NCI-H2196 treated with DMSO at 0.1 percent for 48 hours (cell line): ENCODE results near the gene SERPINA12.
"Not testable (repeated sequence)": the region's sequence is repeated elsewhere in the genome, so short reads cannot be mapped to it uniquely, and the experiment has no call there.

Experiments
- DNase-seq: peaks from one replicate; lab custom pipeline; 2025; ENCODE audit not compliant: unreplicated experiment; lab: John Stamatoyannopoulos, UW

SERPINA12 gene

DNA sequence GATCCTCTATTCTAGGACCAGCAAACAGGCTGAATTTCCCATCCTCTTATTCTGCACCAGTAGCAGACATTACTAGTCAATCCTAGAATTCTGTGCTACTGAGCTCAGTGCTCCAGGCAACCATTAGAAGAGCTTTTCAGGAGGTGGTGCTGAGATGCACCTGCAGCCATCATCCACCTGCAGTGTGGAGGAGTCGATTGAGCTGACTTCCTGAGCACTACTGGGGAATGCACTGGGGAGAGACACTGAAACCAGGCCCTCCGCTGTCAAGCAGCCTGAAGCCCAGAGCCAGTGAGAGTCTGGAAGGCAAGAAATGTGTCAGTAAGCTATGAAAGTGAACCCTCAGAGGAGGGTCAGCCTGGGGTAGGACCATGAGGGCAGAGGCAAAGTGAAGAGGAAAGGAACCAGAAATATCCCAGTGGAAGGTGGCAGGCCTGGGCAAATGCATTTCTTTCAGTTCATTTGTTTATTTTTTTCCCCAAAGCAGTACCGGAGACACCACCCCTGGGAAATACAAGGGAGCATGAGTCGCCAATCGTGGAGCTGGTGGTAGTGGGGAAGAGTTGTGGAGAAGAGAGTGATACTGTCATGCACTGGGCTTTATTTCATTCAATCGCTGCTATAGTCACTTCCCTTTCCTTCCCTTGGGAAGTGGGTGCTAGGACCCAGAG is 28.9 kb upstream of the SERPINA12 start:
- DNase-seq: no peak

DNA sequence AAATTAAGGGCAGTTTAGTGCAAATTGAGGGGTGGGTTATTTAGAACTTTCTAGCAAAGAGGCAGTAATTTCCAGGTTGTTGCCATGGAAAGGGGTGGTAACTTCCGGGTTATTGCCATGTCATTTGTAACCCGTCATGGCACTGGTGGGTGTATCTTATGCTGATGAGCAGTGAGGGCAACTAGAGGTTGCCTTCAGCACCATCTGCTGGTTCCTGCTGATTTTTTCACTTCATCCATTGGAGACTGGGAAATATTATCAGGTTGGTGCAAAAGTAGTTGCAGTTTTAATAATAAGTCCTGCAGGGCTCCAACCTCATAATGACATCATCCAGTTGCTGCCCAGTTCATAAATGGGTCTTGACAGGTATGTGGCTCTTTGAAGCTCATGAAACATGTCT is 27.6 kb upstream of the SERPINA12 start:
- DNase-seq: no peak

DNA sequence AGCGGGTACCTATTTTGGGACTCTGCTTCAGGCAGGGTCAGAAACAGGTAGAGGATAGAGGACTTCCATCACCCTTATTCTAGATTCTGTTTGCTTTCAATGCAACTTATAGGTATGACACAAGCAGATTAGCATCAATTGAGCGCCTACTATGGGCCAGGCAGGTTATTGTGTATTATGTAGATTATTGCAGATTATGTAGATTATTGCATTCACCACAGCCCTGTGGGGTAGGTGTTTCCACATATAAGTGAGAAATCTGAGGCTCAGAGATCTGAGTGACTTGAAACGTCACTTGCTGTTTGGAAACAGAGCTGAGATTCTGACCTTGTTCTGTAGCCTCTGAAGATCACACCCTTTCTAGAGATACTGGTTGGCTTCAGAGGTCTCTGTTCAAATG is 26.2 kb upstream of the SERPINA12 start:
- no peak for DNase-seq

- DNase-seq: no peak
Measured at GRCh38 chr14:94532447-94532846, 23.2 kb upstream of the SERPINA12 start.

DNA sequence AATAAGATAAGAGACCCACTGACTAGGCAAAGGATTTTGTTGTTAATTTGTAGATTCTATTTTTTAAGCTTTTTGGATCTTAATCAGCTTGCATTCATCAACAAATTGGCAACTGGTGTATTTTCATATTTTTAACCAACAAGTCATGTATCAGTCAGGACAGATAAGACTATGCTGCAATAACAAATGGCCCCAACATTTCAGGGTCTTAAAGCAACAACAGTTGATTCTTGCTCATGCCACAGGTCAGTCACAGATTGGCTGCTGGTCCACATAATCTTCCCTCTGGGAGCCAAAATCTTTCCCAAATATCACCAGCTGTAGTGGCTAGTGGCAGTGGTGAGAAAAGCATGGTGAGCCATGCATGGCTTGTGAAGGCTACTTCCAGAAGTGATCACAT is 21.9 kb upstream of the SERPINA12 start:
- DNase-seq: no peak

DNA sequence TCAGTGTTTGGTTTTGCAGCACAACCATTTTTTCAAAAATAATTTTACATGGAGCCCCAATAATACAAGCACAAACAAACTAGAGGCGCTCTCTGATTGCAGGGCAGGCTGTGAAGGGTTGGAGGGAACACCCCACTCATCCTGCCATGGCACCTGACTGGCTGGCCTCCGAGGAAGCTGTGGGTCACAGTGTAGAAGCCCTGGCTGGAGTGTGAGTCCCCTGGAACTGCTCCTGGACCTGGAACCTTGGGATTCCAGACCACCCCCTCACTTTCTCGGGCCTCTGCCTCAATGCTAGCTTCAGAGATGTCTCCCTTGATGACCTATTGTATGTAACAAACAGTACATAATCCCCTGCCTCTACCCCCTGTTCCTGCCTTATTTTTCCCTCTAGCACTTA is 14.8 kb upstream of the SERPINA12 start:
- no peak for DNase-seq

DNA sequence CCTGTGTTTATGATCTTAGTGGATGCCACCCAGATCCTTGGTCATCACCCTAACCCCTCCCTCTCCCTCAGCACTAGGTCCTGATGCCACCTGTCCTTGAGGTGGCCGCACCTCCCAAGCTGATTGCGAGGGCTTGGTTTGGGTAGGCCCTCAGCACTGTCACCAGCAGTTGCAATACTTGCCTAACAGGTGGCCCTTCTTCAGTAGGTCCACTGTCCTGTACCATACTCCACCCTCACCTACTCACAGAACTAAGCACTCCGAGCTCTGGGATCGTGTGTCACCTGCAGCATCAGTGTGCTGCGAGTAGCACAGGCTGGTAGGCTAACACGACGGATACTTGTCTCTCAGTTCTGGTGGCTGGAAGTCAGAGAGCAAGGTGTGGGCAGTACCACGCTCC is 14.0 kb upstream of the SERPINA12 start:
- no peak for DNase-seq

- DNase-seq: no peak
Measured at GRCh38 chr14:94522115-94522724, 13.0 kb upstream of the SERPINA12 start.

DNA sequence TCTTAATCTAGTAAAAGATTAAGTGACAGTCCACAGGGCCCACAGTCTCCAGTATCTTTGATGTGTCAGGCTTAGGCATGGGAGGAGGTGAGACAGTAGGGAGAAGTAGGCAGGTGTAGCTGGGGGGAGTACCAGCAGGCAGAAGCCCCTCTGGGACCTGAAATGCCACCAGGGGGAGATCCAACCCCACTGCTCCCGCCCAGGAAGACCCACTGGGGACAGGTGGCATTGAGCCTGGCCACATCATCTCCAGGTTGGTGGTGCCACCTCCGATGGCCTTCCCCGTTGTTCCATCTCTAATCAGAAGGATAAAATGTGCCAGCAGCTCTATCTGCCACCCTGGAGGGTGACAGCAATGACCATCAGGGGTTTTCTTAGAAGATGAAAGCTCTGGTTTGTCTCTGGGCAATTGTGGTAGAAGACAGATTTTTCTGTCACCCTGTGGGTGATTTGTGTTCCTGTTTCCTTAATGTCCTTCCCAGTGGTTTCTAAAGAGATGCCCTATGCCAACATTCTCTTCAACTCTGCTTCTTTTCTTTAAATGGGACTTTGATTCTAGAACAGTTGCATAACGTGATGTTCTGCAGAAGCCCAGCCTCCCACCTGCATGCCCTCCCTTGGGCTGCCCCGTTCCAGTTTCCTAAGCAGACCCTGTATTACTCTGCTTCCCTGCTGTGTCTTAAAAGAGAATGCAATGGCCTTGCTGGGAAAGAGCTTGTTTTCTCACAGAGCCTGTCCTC is 12.3 kb upstream of the SERPINA12 start:
- DNase-seq: no peak

GRCh38 chr14:94517641-94518257 is 8.5 kb upstream of the SERPINA12 start:
- no peak for DNase-seq

DNA sequence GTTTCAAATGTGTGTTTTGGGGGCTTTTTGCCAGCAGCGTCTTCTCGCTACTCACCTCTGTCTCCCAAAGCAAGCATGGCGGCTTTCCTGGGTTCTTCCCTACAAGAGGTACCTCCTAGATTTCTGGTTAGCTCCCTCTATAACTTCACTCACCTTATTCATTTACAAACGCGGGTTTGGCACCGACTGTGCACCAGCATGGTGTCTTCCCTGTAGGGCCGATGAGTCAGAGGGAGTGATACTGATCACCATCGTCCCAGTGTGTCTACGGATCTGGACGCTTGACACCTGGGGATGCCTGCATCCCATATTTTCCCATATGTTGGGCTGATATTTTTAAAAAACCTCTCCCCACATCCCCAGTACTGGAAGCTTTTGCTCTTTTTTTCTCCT is 8.0 kb upstream of the SERPINA12 start:
- no peak for DNase-seq

DNA sequence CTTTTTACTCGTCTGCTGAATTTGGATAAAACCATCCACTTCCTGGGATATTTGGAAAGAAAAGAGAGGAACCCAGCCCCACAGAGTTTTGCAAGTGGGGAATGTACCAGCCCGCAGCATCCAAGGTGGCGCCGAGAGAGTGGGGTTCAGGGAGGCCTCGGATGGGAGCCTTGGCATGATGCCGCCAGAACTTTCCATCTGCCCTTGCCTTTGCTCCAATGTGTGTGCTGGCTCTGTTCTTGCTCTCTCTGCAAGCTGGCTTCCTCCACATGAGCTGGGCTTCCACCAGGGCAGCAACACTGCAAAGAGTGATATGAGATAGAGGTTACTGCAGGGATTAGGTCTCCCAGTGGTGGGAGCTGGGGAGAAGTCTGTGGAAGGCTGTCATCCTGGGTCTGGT is 6.6 kb upstream of the SERPINA12 start:
- no peak for DNase-seq

GRCh38 chr14:94515426-94515825 is 6.2 kb upstream of the SERPINA12 start:
- no peak for DNase-seq

GRCh38 chr14:94514351-94514750 is 5.1 kb upstream of the SERPINA12 start:
- no peak for DNase-seq

DNA sequence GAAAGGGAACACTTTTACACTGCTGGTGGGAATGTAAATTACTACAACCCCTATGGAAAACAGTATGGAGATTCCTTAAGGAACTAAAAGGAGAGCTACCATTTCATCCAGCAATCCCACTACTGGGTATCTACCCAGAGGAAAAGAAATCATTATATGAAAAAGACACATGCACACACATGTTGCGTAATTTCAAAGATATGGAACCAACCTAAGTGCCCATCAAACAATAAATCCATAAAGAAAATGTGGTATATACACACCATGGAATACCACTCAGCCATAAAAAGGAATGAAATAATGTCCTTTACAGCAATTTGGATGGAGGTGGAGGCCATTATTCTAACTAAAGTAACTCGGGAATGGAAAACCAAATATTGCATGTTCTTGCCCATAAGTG is 1.2 kb upstream of the SERPINA12 start:
- DNase-seq: not testable (repeated sequence)

GRCh38 chr14:94505641-94506040 is 3.6 kb downstream of the SERPINA12 start:
- no peak for DNase-seq

GRCh38 chr14:94505206-94505605 is 4.1 kb downstream of the SERPINA12 start:
- DNase-seq: no peak

GRCh38 chr14:94501588-94502516 is 7.4 kb downstream of the SERPINA12 start:
- DNase-seq: no peak

GRCh38 chr14:94500264-94500663 is 9.0 kb downstream of the SERPINA12 start:
- DNase-seq: no peak

GRCh38 chr14:94499673-94500072 is 9.6 kb downstream of the SERPINA12 start:
- no peak for DNase-seq

DNA sequence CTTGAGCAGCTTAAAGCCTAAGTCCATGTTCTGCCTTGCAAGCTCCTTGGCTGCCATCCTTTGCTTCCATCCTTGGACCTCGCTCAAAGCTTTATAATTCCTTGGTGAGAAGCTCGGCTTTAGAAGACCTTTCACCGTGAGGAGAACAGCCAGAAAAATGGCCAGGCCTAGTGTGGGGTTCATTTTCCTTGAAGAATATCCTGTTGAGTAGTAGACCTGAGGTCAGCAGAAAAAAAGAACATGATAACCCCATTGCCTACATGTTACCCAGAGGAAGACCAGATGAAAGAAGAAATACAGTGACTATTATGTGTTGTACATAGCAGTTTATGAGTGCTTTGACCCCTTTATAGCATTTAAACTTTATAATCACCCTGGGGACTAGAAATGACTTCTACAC is 11.1 kb downstream of the SERPINA12 start:
- no peak for DNase-seq
